B cell (primary cell): Measurements from ENCODE around the gene TMEM151A. TPM values are rescaled to one million over a fixed set of nuclear protein-coding genes. Genes with fewer than 3 reads are reported as not detected.

Source experiments
- ATAC-seq: fragments of 200-7000 bp; cut with Tn5 transposase; one replicate; pipeline ENCODE4 v1.10.0; 2021; ENCODE audit warnings: low read depth, mild to moderate bottlenecking, moderate number of reproducible peaks, moderate library complexity
- CTCF ChIA-PET: fragments of 350-600 bp; sonication (Branson Sonifier 250); formaldehyde crosslinking; loops from one replicate; lab custom pipeline; 2021; ENCODE audit warnings: antibody characterized with exemption, inconsistent platforms; lab: Charles Lee
- POLR2A ChIA-PET: fragments of 350-600 bp; sonication (Branson Sonifier 250); formaldehyde crosslinking; loops from one replicate; lab custom pipeline; 2021; ENCODE audit warnings: antibody characterized with exemption; lab: Charles Lee
- DNase-seq: peaks from one replicate; pipeline ENCODE4 v3.0.0; 2013
- H2AFZ ChIP-seq: 2 replicates; pipeline ENCODE4 v1.6.1; 2012; ENCODE audit warnings: mild to moderate bottlenecking, low read depth, low read length; ENCODE audit not compliant: insufficient read depth, poor library complexity, severe bottlenecking
- H3K27ac ChIP-seq, 2 donors: 1 replicate in 1 of 2; 2 replicates in 1 of 2; pipeline ENCODE4 v1.5.1; 2012 to 2013; ENCODE audit warnings: low read length in 2 of 2, mild to moderate bottlenecking in 2 of 2, moderate library complexity in 1 of 2
- H3K27me3 ChIP-seq, 4 experiments: fragments of 200-600 bp in 1 of 4; sonication (generic) in 1 of 4; replicated peaks in 1 of 4; 1 replicate in 2 of 4; 2 replicates in 2 of 4; pipeline versions ENCODE4 v1.6.1 to v1.7.0; 2013 to 2016; ENCODE audit warnings: low read length in 3 of 4, mild to moderate bottlenecking in 2 of 4, mixed read lengths in 1 of 4, moderate library complexity in 1 of 4; ENCODE audit not compliant: insufficient read depth in 4 of 4, control insufficient read depth in 3 of 4; ENCODE audit errors: control extremely low read depth in 1 of 4
- H3K36me3 ChIP-seq, 2 experiments: replicated peaks in 1 of 2; 1 replicate in 1 of 2; 2 replicates in 1 of 2; pipeline versions ENCODE4 v1.6.1 to v1.7.1; 2013; ENCODE audit warnings: low read length in 1 of 2; ENCODE audit not compliant: insufficient read depth in 2 of 2, control insufficient read depth in 1 of 2; ENCODE audit errors: control extremely low read depth in 1 of 2, extremely low read depth in 1 of 2
- H3K4me1 ChIP-seq, 2 donors: fragments of 200-600 bp in 1 of 2; sonication (generic) in 1 of 2; 1 replicate in 1 of 2; 2 replicates in 1 of 2; pipeline versions ENCODE4 v1.5.1 to v1.6.1; 2013 to 2017; ENCODE audit warnings: low read length in 2 of 2; ENCODE audit not compliant: control insufficient read depth in 2 of 2, insufficient read depth in 2 of 2
- H3K4me2 ChIP-seq: replicated peaks from 2 replicates; pipeline ENCODE3; 2012; ENCODE audit warnings: mild to moderate bottlenecking, low read depth, low read length; ENCODE audit not compliant: poor library complexity, severe bottlenecking
- H3K4me3 ChIP-seq, 5 experiments: fragments of 200-600 bp in 1 of 5; sonication (generic) in 1 of 5; 1 replicate in 3 of 5; 2 replicates in 2 of 5; pipeline versions ENCODE4 v1.5.1 to v1.7.0; 2011 to 2016; ENCODE audit warnings: low read length in 4 of 5, mild to moderate bottlenecking in 4 of 5, low read depth in 2 of 5, control low read depth in 1 of 5, moderate library complexity in 1 of 5; ENCODE audit not compliant: insufficient read depth in 1 of 5; ENCODE audit errors: control extremely low read depth in 1 of 5, extremely low read depth in 1 of 5
- H3K79me2 ChIP-seq: fragments of 200-600 bp; sonication (generic); one replicate; pipeline ENCODE4 v1.6.0; 2016; ENCODE audit warnings: low read length; ENCODE audit not compliant: control insufficient read depth, insufficient read depth
- H3K9ac ChIP-seq: fragments of 200-600 bp; sonication (generic); 2 replicates; pipeline ENCODE4 v1.6.1; 2017; ENCODE audit warnings: mild to moderate bottlenecking, low read length, moderate library complexity
- H3K9me3 ChIP-seq, 3 donors: one replicate each; pipeline versions ENCODE4 v1.6.1 to v1.7.1; 2013; ENCODE audit warnings: low read length in 2 of 3; ENCODE audit not compliant: control insufficient read depth in 2 of 3, insufficient read depth in 1 of 3; ENCODE audit errors: control extremely low read depth in 1 of 3
- H4K20me1 ChIP-seq: 2 replicates; pipeline ENCODE4 v1.6.0; 2012; ENCODE audit warnings: mild to moderate bottlenecking, low read length; ENCODE audit not compliant: insufficient read depth, control insufficient read depth, poor library complexity, severe bottlenecking
- H3K27ac Mint-ChIP-seq: one replicate; pipeline ENCODE4 v1.8.0; 2021; ENCODE audit warnings: mixed read lengths
- H3K27me3 Mint-ChIP-seq: one replicate; pipeline ENCODE4 v1.8.0; 2021; ENCODE audit warnings: mixed read lengths
- H3K4me1 Mint-ChIP-seq: one replicate; pipeline ENCODE4 v1.8.0; 2021; ENCODE audit warnings: mixed read lengths
- H3K4me3 Mint-ChIP-seq: one replicate; pipeline ENCODE4 v1.8.0; 2021; ENCODE audit warnings: mixed read lengths
- H3K9me3 Mint-ChIP-seq: one replicate; pipeline ENCODE4 v1.8.0; 2022; ENCODE audit warnings: mixed read lengths; ENCODE audit not compliant: insufficient read depth
- EZH2 ChIP-seq: IDR thresholded peaks from 2 replicates; pipeline ENCODE4 v1.6.1; 2012; ENCODE audit warnings: borderline replicate concordance, low read depth, mild to moderate bottlenecking, moderate library complexity, low read length; ENCODE audit not compliant: insufficient read depth, poor library complexity, severe bottlenecking
- WGBS: methylation state at CpG from one replicate; pipeline ENCODE4 v1.1.5; 2013; ENCODE audit warnings: missing lambda C conversion rate; ENCODE audit not compliant: insufficient coverage; 5-methylcytosine and 5-hydroxymethylcytosine counted together
- intact Hi-C: fragments of 100-400 bp; cut with micrococcal nuclease; formaldehyde crosslinking; loops from one replicate; pipeline ENCODE4 v1.10.0; 2022
- polyA plus RNA-seq: library from polyadenylated mRNA; depleted of rRNA; stranded (reverse); fragments of >200 nt; gene quantifications from 2 replicates; pipeline ENCODE4 v1.2.3, GENCODE V29; 2012
- total RNA-seq, 2 donors: library from RNA; stranded (reverse); fragments of 120-200 nt in 1 of 2; gene quantifications; 1 replicate in 1 of 2; 2 replicates in 1 of 2; pipeline versions ENCODE4 v1.2.3 to v1.2.4, GENCODE V29; 2013 to 2022
- TF ChIP-seq, protein P1 (sequence below): fragments of 200-600 bp; IDR thresholded peaks from one replicate; pipeline ENCODE4 v1.8.0; 2022; ENCODE audit warnings: antibody characterized with exemption, mild to moderate bottlenecking

Gene TMEM151A
- total and polyA plus RNA-seq, 2 donors (not counting 1 experiment from before 2014, with no cell fraction given), result 0.17 to 1.1 TPM

- no peak overlapping the region for H3K9ac ChIP-seq
- no peak overlapping the region for H3K4me2 ChIP-seq
- no peak for TF ChIP-seq EZH2
- TF ChIP-seq, protein P1, sequence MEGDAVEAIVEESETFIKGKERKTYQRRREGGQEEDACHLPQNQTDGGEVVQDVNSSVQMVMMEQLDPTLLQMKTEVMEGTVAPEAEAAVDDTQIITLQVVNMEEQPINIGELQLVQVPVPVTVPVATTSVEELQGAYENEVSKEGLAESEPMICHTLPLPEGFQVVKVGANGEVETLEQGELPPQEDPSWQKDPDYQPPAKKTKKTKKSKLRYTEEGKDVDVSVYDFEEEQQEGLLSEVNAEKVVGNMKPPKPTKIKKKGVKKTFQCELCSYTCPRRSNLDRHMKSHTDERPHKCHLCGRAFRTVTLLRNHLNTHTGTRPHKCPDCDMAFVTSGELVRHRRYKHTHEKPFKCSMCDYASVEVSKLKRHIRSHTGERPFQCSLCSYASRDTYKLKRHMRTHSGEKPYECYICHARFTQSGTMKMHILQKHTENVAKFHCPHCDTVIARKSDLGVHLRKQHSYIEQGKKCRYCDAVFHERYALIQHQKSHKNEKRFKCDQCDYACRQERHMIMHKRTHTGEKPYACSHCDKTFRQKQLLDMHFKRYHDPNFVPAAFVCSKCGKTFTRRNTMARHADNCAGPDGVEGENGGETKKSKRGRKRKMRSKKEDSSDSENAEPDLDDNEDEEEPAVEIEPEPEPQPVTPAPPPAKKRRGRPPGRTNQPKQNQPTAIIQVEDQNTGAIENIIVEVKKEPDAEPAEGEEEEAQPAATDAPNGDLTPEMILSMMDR, result no peak
- no peak overlapping the region for H3K27ac ChIP-seq
- H3K9me3 ChIP-seq, result no peaks in the 10 kb centered on the region
- no peak overlapping the region for H2AFZ ChIP-seq
- POLR2A ChIA-PET, result no interaction called here
- no peak for ATAC-seq
- 93% methylated on average over 11 of the region's 19 CpGs for WGBS
- H4K20me1 ChIP-seq, result no peaks in the 10 kb centered on the region
- peaks cover 0 to 10% of the 10 kb centered on the region in 2 experiments for H3K36me3 ChIP-seq
- Mint-ChIP-seq H3K27ac (no peak overlapping the region), H3K4me3 (no peak overlapping the region), H3K9me3 (no peaks in the 10 kb centered on the region), H3K4me1 (peaks cover 24% of the 10 kb centered on the region), H3K27me3 (no peaks in the 10 kb centered on the region)
- no peaks in the 10 kb centered on the region for H3K79me2 ChIP-seq
- intact Hi-C loops, result no loop called here
- H3K27me3 ChIP-seq, result peaks cover 0 to 9% (median 3%) of the 10 kb centered on the region in 4 experiments
- H3K4me3 ChIP-seq, result no peak overlapping the region
- peak; percentile 13 for DNase-seq
- CTCF ChIA-PET, result interaction anchor here (1.2 to 3.0 kb wide), 3 partner anchors 15 to 55 kb away, joined by 3 to 24 read pairs (median 6); no protein-coding TSS in a partner anchor
- H3K4me1 ChIP-seq, result peaks cover 19 to 30% of the 10 kb centered on the region in 2 donors
These were observed 41.7 kb downstream of the TMEM151A start for GRCh38 chr11:66333220-66333877.

DNA sequence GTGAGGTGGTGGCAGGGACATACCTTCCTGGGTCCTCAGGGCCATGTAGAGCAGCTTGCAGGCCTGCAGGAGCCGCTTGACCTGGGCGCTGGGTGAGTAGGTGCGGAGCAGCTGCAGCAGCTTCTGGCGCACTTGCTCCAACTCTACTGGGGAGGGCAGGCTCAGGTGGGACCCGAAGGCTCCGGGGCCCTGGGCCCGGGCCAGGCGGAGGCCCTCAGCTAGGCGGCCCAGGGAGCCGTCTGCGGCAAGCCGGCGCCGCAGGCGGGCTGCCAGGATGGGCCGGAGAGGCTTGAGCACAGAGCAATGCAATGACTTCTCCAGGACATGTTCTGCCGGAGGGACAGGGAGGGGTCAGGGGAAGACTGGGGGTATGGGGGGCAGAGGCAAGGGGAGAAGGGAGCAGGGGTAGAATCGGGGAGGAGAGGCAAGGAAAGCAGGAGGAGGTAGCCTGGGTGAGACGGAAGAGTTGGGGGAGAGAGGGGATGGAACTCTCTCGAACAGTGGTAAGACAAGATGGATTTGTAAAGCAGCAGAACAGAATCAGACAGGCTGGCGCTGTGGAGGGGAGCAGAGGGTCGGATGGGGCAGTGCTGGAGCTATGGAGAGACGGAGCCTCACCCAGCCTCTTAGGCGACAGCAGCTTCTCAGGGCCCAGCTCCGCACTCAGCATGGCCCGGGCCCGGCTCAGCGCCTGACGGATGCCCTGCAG is 42.4 kb downstream of the TMEM151A start:
- H3K4me1 Mint-ChIP-seq, result peaks cover 21% of the 10 kb centered on the region
- Histone ChIP-seq H3K4me2 (no peak overlapping the region), H3K27me3 (peaks cover 0 to 9% (median 3%) of the 10 kb centered on the region in 4 experiments), H3K79me2 (no peaks in the 10 kb centered on the region), H3K36me3 (peaks cover 0 to 17% of the 10 kb centered on the region in 2 experiments), H3K9me3 (no peaks in the 10 kb centered on the region), H3K4me1 (peaks cover 15 to 25% of the 10 kb centered on the region in 2 donors), H2AFZ (no peak overlapping the region), H3K9ac (no peak overlapping the region), H4K20me1 (no peaks in the 10 kb centered on the region), H3K27ac (no peak overlapping the region), H3K4me3 (no peak overlapping the region)
- ChIA-PET POLR2A (no interaction called here), CTCF (interaction anchor here (1.2 to 3.0 kb wide), 4 partner anchors 16 to 55 kb away, joined by 3 to 24 read pairs (median 7); no protein-coding TSS in a partner anchor)
- TF ChIP-seq, protein P1, result no peak
- no peak for TF ChIP-seq EZH2
- no peaks in the 10 kb centered on the region for H3K27me3 Mint-ChIP-seq
- DNase-seq, result peak; percentile 8
- intact Hi-C loops, result no loop called here
- no peaks in the 10 kb centered on the region for H3K9me3 Mint-ChIP-seq
- 93% methylated on average over 23 of the region's 29 CpGs for WGBS
- ATAC-seq, result no peak
- H3K4me3 Mint-ChIP-seq, result no peak overlapping the region
- no peak overlapping the region for H3K27ac Mint-ChIP-seq
